Subcutaneous adipose tissue (tissue), 4 donors: ENCODE results near the gene SLC4A3. TPM values are rescaled to one million over a fixed set of nuclear protein-coding genes. Genes with fewer than 3 reads are reported as not detected.

Source experiments
- total RNA-seq, 4 donors: library from RNA; depleted of rRNA; stranded (reverse); fragments of >200 nt; gene quantifications; one replicate each; pipeline ENCODE4 v1.1.0, GENCODE V29; 2016
- TF ChIP-seq, protein P1 (sequence below): fragments of 450-650 bp; IDR thresholded peaks from one replicate; pipeline ENCODE4 v1.5.1; 2016; ENCODE audit warnings: low read depth, mild to moderate bottlenecking, control low read depth, antibody characterized with exemption, moderate library complexity

Gene SLC4A3
- total RNA-seq, 4 donors from 2014 or later: 0.65 to 5.7 (median 1.8) TPM

DNA sequence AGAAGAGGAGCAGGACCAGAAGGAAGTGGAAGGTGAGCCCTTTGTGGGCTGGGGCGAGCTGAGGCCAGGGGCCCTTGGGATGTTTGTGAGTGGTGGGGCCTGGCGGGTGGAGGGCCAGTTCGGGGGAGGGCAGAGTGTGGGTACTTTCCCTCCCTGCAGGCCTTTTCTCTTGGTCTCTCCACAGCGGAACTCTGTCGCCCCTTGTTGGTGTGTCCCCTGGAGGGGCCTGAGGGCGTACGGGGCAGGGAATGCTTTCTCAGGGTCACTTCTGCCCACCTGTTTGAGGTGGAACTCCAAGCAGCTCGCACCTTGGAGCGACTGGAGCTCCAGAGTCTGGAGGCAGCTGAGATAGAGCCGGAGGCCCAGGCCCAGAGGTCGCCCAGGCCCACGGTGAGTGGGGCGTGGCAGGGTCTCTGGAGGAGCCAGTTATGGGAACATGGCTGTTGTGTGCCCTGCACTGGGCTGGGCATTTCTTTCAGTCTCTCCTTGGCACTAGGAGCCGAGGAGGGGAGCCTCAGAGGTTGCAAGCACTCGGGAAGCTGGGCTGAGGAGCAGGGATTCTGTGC is 18.9 kb upstream of the SLC4A3 start:
- TF ChIP-seq, protein P1, sequence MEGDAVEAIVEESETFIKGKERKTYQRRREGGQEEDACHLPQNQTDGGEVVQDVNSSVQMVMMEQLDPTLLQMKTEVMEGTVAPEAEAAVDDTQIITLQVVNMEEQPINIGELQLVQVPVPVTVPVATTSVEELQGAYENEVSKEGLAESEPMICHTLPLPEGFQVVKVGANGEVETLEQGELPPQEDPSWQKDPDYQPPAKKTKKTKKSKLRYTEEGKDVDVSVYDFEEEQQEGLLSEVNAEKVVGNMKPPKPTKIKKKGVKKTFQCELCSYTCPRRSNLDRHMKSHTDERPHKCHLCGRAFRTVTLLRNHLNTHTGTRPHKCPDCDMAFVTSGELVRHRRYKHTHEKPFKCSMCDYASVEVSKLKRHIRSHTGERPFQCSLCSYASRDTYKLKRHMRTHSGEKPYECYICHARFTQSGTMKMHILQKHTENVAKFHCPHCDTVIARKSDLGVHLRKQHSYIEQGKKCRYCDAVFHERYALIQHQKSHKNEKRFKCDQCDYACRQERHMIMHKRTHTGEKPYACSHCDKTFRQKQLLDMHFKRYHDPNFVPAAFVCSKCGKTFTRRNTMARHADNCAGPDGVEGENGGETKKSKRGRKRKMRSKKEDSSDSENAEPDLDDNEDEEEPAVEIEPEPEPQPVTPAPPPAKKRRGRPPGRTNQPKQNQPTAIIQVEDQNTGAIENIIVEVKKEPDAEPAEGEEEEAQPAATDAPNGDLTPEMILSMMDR: no peak

DNA sequence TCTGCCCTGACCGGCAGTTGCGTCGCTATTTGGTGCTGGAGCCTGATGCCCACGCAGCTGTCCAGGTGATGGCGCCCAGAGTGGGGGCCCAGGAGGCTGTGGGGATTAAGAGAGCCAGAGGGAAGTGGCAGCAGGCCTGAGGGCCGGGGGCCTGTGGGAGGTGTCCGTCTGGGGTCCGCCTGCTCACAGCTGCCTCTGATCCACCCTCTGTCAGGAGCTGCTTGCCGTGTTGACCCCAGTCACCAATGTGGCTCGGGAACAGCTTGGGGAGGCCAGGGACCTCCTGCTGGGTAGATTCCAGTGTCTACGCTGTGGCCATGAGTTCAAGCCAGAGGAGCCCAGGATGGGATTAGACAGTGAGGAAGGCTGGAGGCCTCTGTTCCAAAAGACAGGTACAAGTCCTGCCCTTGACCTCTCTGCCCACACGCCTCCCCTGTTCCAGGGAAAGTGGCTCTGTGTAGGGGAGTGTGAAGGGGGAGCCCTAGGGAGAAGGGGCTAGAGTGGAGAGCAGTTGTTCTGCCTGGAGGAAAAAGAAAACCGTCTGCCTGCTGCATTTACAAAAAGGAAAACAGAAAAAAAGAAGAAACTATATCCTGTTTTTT is 18.2 kb upstream of the SLC4A3 start:
- TF ChIP-seq, protein P1: no peak

DNA sequence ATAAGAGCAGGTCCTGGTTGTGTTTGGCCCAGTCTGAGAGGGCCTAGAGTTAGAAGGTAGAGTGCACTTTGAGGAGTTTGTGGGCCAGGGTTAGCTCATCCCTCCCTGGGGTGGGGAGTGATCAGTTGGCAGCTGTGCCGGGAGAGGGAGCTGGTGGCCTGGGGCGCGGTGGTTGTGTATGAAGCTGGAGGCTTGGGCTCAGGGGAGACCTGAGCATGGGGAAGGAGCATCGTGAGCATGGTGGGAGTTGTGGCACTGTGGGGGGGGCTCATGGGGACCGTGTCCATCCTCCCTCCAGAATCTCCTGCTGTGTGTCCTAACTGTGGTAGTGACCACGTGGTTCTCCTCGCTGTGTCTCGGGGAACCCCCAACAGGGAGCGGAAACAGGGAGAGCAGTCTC is 16.1 kb upstream of the SLC4A3 start:
- TF ChIP-seq, protein P1: no peak

DNA sequence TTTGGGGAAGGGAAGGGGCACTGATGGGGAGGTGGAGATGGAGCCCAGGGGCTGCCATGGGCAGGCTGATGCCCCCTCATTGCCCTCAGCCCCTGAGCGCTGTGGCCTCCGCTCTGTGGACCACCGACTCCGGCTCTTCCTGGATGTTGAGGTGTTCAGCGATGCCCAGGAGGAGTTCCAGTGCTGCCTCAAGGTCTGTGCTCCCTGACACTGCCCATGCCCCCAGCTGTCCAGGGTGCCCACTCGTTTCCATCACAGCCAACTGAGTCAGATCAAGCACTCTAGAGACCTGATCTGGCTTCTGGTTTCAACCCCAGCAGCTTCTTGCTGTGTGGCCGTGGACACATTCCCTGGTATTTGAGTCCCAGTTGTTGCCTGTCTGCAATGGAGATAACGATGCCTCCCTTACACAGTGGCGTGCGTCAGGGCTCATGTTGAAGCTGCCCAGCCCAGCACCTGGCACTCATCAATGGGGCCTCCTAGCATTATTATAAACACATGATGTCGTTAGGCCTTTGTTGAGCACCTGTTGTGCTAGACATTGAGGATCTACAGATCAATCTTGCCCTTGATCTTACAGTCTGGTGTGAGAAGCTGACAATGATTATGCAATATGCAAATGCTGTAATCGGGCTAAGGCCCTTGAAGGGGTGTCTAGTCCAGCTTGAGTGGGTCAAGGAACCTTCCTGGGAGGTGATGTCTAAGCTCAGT is 15.4 kb upstream of the SLC4A3 start:
- TF ChIP-seq, protein P1: no peak

DNA sequence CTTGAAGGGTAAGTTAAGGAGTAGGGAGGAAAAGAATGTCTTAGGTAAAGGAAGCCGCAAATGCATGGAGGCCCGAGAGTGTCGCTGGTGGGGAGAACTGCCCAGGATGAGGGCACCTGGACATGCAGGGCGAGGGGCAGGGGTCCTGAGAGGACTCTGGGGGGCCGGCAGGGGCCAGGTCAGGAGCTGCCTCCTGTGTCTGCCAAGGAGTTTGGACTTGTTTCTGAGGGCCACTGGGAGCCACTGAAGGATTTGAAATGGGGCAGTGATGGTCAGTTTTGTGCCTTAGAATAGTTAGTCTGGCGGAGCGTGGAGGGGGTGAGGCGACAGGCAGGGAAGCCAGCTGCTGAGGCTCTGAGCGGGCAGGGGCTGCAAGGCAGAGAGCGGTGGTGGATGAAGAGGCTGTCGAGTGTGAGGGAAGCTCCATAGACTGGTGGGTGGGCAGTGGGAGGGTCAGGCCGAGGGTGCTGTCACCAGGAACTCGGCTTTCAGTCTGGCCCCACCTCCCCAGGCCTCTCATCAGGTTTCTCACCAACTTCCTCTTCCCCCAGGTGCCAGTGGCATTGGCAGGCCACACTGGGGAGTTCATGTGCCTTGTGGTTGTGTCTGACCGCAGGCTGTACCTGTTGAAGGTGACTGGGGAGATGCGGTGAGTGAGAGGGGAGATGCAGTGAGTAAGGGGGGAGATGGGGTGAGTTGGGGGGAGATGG is 14.7 kb upstream of the SLC4A3 start:
- TF ChIP-seq, protein P1: no peak

DNA sequence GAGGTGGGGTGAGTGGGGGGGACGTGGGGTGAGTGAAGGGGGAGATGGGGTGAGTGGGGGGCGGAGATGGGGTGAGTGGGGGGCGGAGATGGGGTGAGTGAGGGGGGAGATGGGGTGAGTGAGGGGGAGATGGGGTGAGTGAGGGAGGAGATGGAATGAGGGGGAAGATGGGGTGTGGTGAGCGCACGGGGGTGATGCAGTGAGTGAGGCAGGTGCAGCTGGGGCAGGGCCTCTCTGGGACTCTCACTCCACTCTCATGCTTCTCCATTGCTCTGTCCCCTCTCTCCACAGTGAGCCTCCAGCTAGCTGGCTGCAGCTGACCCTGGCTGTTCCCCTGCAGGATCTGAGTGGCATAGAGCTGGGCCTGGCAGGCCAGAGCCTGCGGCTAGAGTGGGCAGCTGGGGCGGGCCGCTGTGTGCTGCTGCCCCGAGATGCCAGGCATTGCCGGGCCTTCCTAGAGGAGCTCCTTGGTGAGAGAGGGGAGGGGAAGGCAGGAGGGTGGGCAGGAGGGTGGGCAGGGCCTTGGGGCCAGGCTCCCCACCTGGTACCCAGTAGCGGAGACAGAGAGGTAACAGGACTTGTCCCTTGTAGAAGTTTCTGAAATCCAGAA is 13.9 kb upstream of the SLC4A3 start:
- TF ChIP-seq, protein P1: no peak
